8988T (cell line): ENCODE measurements around the gene NDUFS6.
"Not testable (repeated sequence)": the region's sequence is repeated elsewhere in the genome, so short reads cannot be mapped to it uniquely, and the experiment has no call there.

Experiments
- DNase-seq: peaks from one replicate; pipeline ENCODE4 v3.0.0; 2011

The NDUFS6 gene

GRCh38 chr5:1799110-1799601 is 2.1 kb upstream of the NDUFS6 start:
- no peak for DNase-seq

DNA sequence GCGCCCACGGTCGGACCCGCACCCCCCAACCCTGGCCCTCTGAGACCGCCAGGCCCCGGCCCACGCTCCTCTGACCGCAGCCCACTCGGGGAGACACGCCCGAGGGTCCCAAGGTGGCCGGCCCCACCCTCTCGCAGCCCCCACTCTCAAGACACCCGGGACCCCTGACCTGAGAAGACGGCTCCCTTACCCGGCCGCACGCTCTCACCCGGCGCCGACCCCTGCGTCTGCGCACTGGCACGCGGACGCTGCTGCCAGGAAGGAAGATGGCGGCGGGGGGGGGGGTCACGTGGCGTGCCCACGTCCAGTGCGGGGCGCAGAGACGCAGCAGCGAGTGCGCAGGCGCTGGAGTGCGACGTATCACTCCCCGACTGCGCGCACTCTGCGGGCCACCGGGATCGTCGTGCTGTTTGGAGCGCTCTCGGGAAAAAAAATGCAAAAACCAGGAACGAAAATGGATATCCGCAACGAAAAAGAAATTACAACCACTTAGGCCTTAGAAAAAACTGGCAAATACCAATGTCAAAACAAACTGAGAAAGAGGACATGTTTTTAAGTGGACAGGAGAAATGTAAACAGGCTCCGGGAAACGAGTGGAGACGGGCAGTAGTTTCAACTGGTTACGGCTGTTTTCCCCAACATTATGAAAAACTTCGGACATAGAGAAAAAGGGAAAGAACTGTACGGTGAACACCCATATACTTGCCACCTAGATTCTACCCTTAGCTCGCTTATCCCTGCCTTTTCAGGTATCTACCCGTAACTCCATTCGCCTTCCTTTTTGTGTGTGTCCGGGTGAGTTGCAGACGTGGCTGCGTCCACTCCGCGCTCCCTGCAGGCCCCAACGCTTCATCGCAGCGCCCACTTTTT is 1.4 kb upstream of the NDUFS6 start, which contains the start of gene MRPL36:
Gene MRPL36, minus strand, starts transcription at position 236 of the 870 bp plus-strand sequence. CDS start 902 bp downstream, outside the sequence.
- peak; percentile 99 for DNase-seq

GRCh38 chr5:1800472-1801221 is 560 bp upstream of the NDUFS6 start:
- no peak for DNase-seq

- no peak for DNase-seq
These were observed 724 bp downstream of the NDUFS6 start for GRCh38 chr5:1801967-1802295.

DNA sequence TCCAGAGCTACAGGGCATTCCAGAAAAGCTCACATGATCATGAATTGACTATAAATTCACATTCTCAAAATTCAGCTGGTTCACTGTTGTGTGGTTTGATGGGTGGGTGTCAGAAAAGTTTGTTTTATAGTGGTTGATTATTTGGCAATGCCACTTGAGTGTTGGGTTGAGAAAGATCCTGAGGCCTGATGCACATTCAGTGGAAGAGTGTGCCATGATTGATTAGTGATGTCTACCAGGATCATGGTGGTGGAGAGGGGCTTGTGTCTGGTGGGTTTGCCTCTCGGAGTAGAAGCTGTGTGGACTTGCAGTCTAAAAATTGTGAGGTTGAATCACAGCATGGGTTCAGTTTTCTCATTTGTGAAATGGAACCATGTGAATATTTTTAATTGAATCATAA is 2.0 kb downstream of the NDUFS6 start:
- no peak for DNase-seq

GRCh38 chr5:1804001-1804690 is 2.9 kb downstream of the NDUFS6 start:
- no peak for DNase-seq

DNA sequence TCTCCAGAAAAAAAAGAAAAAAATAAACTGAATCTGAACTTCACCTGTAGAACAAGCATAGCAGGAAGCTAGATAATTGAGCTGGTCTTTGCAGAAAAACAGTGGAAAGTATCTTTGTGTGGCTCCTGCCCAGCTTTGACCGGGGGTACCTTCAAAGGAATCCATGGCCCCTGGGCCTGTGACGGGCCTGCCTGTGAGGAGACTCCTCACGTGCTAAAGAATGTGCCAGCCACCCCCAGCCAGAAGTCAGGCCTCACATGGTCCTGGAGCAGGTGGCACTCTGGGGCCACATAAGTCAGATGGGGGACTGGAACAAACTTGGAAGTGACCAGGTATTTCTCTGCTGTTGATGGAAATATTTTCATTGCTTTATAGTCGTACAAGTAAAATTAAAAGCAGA is 4.1 kb downstream of the NDUFS6 start:
- DNase-seq, result no peak

DNA sequence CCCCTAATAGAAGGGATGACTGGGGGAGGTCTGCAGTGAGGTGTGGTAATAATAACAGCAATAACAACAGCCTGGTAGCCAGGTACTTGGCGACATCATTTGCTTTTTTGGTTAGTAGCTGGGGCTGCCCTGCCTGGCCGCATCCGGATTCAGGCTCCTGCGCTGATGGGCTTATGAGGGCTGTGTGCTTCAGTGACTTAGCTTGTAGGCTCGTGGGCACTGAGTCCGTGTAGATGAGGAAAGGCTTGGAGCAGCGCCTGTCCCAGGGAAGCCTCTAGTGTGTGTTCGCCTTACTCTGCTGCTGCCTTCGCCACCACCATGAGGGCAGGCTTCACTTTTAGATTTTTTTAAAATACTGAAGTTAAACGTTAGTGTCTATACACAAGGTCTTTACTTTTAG is 4.5 kb downstream of the NDUFS6 start:
- DNase-seq, result no peak

- no peak for DNase-seq
These were observed 5.0 kb downstream of the NDUFS6 start for GRCh38 chr5:1806199-1806598.

GRCh38 chr5:1806974-1807373 is 5.8 kb downstream of the NDUFS6 start:
- no peak for DNase-seq

- DNase-seq, result no peak
These were observed 6.4 kb downstream of the NDUFS6 start for GRCh38 chr5:1807451-1808185.

- no peak for DNase-seq
These were observed 7.2 kb downstream of the NDUFS6 start for GRCh38 chr5:1808439-1808838.

DNA sequence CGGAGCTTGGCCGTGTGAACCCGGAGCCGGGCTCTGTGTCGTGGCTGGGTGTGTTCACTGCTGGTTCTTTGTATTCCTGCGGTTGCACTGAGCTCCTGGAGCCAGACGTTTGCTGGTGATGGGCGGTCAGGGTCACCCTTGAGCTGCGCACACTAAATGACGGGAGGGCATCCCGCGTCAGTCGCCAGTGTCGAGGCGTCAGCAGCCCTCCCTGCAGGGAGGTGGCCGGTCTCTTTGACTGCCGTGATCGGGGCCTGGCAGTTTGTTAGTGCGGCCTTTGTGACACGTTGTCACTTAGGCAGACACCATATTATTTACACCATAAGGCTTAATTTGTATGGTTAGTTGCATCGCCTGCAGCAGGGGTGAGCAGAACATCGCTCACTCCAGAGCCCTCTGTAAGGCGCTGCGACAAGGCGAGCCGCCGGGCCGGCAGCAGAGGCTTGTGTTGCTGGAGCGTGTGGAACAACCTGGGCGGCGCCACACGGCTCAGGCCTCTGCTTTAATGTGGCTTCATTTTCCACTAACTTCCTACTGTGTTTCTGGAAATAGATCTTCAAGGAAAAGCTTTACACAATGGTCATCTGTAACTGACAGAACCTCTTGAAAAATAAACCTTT is 8.3 kb downstream of the NDUFS6 start:
- DNase-seq, result no peak

DNA sequence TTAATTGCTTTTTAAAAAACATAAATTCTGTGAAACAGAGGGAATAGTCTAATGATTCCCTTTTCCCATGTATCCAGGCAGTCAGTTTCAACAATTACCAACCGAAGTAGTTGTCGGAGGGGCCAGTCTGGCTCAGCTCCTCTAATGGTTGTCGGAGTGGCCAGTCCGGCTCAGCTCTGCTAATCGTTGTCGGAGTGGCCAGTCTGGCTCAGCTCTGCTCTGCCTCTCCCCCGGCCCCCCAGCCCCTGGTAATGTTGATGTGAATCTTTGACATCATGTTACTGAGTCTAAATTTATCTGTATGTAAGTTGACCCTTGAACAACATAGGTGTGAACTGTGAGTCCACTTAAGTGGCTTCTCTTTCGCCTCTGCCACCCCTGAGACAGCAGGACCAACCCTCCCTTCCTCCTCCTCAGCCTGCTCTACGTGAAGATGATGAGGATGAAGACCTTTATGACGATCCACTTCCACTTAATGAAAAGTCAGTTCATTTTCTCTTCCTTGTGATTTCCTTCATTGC is 9.4 kb downstream of the NDUFS6 start:
- DNase-seq, result no peak

GRCh38 chr5:1814183-1815020 is 13.2 kb downstream of the NDUFS6 start:
- DNase-seq, result no peak

DNA sequence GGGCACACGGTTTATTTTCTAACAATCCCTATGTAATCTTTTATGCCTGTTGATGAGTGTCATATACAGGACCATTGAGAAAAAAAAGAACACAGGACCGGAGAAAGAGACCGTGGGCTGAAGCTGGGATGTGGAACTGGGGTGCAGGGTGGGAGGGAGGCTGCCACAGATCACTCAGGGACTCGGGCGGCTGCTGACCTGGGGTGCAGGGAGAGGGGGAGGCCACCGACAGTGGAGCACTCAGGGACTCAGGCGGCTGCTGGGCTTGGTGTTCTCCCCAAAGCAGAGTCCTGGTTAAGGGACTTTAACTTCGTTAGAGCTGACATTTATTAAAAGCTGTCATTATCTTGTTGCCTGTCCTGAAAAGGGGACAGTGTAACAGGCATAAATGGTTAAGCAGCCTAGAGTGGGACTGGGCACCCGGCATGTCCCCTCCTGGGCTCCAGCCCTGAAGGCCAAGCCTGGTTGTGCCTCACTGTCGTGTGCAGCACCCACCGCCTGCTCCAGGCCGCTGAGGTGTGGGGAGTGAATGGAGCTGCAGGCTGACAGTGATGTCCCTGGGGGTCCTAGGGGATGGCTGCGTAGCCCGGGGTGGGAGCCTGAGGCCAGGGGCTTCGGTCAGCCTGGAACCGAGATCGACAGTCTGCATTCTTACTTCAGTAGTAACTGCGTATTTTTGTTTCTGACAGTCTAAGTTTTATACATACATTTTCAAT is 14.0 kb downstream of the NDUFS6 start:
- no peak for DNase-seq

DNA sequence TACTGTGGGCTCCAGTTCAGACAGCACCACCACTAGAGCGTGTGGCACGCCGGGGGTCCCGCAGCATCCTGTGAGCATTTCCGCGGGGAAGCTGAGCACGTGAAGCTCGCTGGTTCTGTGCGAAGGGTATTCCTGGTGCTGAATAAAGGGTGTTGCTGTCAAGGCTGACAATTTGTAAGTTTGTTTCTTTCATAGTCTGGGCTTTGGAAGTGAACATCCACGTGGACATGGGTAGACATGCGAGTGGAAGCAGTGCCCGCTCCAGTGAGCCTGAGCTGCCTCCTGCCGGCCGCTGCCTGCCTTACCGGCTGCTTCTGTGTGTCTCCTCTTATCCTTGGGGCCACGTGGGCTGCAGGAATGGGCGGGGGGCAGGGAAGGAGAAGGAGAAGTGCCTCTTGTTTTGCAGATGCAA is 14.7 kb downstream of the NDUFS6 start:
- no peak for DNase-seq

GRCh38 chr5:1816495-1817089 is 15.4 kb downstream of the NDUFS6 start:
- not testable (repeated sequence) for DNase-seq

- no peak for DNase-seq
These were observed 16.2 kb downstream of the NDUFS6 start for GRCh38 chr5:1817261-1818043.
